Fibroblast of gingiva (primary cell): ENCODE results near the gene PDS5A.
"Not testable (repeated sequence)": the region's sequence is repeated elsewhere in the genome, so short reads cannot be mapped to it uniquely, and the experiment has no call there.

Source experiments
- DNase-seq: peaks from one replicate; pipeline ENCODE4 v3.0.0-alpha.2; 2011; ENCODE audit warnings: low read depth

PDS5A gene

DNA sequence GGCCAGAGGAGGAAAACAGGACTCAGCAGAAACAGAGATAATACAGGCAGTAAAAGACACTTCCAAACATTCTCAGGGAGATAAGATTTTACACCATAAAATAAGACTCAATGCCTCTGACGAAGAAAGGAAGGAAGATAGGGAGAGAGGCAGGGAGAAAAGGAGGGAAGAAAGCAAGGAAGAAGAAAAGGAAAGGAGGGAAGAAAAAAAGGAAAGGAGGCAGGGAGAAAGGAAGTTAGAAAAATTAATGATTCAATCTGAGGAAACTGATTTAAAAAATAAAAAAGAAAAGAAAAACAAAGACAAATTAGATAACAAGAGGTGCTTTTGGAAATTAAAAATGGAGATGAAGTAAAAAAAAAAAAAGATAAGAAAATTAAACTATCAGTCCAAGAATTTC is 72.1 kb downstream of the PDS5A start:
- no peak for DNase-seq

DNA sequence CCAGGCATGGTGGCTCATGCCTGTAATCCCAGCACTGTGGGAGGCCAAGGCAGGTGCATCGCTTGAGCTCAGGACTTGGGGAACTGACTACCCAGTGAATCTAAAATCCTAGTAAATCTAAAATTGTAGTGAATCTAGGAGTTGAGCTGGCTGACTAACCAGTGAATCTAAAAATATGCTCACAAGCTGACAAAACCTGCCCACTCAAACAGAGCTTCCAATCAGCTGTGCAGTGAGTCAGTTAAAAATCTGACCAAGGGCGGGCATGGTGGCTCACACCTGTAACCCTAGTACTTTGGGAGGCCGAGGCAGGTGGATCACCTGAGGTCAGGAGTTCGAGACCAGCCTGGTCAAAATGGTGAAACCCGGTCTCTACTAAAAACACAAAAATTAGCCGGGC is 72.7 kb downstream of the PDS5A start:
- DNase-seq: not testable (repeated sequence)

DNA sequence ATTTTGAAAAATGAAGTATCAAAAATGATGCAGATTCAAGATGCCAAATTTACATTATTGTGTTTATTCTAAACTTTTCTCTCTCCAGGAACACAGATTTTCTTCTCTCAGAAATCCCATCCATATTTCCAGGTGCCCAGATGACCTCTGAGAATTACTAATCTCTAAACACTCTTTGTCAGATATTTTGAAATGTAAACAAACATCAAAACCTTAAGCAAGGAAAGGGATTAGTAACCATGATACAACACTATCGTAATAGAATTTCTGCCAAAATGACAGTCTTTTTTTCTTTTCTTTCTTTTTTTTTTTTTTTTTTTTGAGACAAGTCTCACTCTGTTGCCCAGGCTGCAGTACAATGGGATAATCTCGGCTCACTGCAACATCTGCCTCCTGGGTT is 76.7 kb downstream of the PDS5A start:
- no peak for DNase-seq

DNA sequence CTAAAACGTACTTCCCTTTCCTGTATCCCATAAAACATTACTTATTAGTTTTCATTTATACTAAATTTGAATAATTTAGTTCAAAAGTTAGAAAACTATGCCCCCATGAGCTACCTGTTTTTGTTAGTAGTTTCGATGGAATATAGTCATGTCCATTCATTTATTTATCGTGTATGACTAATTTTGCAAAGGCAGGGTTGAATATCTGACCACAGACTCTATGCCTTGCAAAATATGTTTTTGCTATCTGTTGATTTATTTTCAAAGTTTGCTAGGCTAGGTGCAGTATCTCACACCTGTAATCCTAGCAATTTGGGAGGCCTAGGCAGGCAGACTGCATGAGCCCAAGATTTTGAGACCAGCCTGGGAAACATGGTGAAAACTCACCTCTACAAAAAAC is 78.4 kb downstream of the PDS5A start:
- DNase-seq: no peak

DNA sequence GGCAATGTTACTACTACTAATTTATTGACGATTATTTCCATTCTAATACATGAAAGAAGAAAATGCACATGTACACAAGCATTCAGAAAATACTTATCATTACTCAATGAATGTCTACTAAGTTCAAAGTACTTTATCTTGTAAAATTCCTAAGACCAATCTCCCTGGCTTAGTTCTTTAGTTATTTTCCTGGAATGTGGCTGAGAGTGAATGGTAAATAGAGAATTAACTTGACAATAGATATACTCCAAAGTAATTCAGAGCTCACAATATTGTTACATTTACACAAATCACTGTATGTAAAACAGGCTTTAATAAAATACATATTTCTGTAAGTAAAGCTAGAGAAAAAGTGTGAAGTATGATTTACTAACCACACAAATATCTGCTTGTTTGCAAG is 79.7 kb downstream of the PDS5A start:
- DNase-seq: no peak

DNA sequence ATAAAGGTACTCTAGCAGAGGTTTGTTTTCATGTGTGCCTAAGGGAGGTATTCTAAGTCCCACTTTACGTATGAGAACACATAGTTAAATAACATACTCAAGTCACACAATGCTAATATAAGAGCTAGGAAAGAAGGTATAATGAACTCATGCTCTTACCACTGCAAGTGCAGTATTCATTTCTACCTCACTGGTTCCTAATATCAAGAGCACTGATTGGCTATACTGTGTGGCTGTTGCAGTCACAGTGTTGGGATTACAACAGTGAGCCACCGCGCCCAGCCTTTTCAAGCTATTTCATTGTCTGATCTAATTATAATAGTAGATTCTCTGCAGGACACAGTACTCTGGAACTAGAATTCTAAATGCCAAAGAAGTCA is 84.0 kb downstream of the PDS5A start:
- no peak for DNase-seq

DNA sequence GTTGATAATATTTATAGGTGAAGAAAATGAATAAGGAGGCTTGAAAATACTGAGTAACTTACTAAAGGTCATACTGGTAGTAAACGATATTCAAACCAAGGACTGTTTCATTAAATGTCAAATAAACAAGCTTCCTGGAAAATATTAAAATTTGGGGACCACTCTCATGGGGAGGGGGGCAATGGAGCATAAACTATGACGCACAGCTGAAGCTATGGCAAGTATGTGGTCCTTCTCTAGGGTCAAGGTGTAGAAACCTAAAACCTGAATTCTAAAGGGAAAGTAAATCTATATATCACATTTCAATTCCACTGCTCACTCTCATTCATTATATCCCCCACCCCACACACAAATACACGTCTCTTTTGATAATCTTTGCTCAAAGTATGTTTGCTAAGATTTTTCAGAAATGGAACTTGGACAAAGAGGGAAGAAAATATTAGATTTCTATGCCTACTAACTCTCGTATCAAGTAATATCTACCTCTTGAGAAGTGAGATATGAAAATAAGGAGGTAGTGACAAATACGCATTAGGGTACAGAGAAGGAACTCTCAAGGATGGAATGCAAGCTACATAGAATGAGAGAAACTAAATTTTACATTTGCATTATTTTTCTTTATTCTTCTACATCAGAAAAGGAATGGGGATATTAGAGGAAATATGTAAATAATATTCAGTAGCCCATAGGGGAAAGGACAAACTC is 84.6 kb downstream of the PDS5A start:
- DNase-seq: no peak

DNA sequence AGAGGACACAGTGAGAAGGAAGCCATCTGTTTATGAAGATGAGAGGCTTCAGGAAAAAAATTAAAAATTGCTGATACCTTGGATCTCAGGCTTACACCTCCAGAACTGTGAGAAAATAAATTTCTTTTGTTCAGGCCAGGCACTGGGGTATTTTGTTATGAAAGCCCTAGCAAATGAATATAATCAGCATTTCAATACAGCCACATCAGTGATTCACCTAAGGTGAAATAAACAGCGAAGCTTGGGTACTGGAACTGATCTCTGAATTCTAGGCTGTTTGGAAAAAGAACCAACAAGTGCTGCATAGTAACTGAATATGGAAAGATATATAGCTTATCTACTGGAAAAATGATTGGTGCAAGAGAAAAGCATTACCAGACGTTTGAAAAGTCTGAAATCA is 88.5 kb downstream of the PDS5A start:
- no peak for DNase-seq

DNA sequence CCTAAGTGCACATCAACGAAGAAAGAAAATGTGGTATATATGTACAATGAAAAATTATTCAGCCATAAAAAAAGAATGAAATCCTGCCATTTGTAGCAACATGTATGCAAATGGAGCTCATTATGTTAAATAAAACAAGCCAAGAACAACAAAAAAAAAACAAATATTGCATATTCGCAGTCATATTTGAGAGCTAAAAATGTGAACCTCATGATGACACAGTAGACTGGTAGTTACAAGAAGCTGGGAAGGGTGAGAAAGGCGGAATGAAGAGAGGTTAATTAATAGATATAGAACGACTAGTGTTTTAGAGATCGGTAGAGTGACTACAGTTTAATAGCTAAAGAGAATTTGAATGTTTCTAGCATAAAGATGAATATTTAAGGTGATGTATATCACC is 89.2 kb downstream of the PDS5A start:
- no peak for DNase-seq

DNA sequence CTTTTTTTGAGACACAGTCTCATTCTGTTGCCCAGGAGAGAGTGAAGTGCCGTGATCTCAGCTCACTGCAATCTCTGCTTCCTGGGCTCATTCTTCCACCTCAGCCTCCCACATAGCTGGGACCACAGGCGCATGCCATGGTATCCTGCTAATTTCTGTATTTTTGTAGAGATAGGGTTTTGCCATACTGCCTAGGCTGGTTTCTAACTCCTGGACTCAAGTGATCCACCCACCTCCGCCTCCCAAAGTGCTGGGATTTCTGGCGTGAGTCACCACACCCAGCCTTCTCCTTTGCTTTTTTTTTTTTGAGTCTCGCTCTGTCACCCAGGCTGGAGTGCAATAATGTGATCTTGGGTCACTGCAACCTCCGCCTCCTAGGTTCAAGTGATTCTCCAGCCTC is 94.1 kb downstream of the PDS5A start:
- no peak for DNase-seq

DNA sequence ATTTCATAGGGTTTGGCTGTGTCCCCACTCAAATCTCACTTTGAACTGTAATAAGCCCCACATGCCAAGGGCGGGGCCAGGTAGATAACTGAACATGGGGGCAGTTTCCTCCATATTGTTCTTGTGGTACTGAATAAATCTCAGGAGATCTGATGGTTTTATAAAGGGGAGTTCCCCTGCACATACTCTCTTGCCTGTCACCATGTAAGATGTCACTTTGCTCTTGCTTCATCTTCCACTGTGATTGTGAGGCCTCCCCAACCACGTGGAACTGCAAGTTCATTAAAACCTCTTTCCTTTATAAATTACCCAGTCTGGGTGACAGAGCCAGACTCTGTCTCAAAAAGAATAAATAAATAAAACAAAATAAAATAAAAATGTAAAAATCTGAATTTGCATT is 95.9 kb downstream of the PDS5A start:
- no peak for DNase-seq

DNA sequence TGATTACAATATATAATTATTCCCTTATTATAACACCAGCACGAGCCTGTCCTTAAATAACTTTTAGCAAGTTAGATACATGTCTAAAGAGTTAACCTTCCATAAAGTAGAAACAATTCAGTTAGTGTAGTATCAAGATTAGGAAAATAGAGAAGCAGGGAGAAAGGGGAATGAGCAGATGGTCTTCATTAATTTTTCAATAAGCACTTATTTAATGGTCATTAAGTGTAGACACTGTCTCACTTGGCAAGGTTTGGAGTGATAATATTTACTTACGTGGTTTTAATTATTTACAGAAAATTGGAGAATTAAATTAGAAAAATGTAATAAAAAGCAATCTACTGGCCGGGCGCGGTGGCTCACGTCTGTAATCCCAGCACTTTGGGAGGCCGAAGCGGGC is 99.7 kb downstream of the PDS5A start:
- DNase-seq: no peak

DNA sequence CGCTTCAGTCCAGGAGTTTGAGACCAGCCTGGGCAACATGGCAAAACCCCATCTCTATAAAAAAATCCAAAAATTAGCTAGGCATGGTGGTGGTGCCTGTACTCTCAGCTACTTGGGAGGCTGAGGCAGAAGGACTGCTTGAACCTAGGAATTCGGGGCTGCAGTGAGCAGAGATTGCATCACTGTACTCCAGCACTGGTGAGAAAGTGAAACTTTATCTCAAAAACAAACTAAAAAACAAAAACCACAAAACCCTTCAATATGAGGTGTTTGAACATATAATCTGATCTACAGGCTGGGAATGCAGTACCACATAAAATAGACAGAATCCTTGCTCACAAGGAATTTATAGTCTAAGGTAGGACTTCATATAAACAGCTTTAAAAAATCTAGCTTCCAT is 103.9 kb downstream of the PDS5A start:
- DNase-seq: peak; percentile 4

DNA sequence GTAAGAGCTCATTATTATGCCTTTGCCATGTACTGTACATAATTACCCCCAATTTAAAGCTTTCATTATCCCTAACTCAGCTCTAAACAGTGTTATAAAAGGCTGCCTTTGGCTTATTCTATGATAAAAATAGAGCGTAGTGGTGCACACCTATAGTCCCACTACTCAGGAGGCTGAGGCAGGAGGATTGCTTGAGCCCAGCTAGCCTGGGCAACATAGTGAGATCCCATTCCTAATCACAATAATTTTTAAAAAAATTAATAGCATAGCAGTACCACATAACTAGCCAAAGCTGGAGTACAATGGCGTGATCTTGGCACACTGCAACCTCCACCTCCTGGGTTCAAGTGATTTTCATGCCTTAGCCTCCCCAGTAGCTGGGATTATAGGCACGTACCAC is 112.4 kb downstream of the PDS5A start:
- DNase-seq: no peak

DNA sequence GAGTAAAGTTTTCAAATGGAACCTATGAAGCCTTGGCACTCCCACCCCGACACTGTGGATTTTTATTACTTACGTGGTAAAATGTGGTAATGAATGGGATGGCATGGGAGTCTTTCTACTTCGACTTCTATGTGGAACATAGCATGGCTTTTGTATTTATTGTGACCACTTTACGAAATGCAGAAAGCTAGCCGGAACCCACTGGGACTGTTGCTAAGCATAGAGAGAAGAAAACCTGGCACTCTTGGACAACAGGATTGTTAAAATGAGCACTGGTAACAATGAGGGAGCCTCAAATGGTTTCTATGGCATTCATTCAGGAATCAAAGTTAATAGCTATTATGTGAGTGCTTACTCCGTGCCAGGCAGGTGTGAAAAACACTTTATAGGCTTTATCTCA is 113.3 kb downstream of the PDS5A start:
- no peak for DNase-seq

DNA sequence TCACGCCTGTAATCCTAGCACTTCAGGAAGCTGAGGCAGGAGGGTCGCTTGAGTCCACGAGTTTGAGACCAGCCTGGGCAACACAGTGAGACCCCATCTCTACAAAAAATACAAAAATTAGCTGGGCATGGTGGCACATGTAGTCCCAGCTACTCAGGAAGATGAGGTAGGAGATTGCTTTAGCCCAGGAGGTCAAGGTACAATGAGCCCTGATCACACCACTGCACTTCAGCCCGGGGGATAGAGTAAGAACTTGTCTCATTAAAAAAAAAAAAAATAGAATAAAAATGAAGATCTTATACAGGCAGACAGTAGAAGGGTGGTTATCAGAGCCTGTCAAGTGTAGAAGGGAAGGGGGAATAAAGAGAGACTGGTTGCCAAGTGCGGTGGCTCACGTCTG is 116.9 kb downstream of the PDS5A start:
- no peak for DNase-seq

DNA sequence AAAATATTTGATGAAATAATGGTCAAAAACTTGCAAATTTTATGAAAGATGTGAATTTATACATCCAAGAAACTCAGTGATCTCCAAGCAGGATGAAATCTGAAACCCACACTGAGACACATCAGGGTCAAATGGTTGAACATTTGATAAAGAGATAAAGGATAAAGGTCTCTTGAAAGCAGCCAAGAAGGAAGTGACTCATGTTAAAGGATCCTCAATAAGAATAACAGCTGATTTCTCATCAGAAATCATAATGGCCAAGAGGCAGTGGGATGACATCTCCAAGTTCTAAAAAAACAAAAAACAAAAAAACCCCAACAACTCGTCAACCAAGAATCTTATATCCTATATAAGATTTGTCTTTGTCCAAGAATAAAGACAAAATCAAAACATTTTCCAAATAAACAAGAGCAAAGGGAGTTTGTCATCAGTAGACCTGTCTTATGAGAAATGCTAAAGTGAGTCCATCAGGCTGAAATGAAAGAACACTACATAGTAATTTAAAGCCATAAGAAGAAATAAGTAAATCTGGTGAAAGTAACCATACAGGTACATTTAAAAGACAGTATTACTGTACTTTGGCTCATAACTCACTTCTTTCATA is 121.7 kb downstream of the PDS5A start:
- DNase-seq: no peak

DNA sequence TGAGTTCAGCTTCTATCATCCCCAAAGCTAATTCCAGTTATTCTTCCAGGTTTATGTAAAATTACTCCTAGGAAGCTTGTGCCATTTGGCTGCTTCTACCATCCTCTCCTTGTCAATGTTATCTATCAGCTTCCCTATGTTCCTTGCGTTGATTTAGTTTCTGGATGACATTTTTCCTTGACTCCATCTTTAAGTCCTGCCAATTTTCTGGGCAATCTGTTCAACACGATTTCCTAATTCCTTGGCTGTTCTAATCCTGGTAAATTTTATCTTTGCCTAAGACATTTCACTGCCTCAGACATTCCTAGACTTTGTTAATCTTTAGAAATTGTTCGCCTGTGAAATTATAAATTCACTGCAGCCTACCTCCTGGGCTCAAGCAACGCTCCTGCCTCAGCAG is 125.1 kb downstream of the PDS5A start:
- DNase-seq: no peak

DNA sequence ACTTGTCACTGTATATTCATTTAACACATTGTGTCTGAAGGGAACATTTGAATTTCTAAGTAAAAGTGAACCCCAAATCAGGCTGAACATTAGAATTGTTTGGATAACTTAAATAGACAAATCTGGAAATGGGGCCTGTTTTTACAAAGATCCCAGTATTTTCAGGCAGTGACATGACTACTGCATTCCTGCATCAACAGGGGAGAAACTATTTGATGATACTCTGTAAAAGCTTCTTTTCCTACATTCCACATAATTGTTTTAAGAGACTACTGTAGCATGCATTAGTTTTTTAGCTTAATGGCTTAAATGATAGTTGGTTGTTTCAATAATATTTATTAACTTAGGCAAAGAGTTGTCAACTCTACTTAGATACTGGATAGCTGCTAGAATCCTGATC is 127.0 kb downstream of the PDS5A start:
- DNase-seq: no peak

DNA sequence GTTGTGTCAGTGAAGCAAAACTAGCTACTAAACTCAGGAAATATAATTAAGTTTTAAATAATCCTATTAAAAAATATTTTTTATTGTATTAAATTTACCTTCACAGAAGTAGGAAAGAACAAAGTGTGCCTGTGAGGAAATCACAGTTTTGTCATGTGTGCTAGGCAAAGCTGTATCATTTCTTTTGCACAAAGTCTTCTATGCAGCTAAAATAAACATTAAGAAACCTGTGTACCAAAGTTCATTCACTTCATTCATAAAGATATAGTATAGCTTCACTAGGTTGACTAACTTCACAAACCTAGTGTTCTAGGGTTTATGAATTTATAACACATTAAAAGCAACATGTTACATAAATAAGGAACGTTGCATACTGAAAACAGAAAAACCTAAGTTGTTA is 131.0 kb downstream of the PDS5A start:
- DNase-seq: no peak

DNA sequence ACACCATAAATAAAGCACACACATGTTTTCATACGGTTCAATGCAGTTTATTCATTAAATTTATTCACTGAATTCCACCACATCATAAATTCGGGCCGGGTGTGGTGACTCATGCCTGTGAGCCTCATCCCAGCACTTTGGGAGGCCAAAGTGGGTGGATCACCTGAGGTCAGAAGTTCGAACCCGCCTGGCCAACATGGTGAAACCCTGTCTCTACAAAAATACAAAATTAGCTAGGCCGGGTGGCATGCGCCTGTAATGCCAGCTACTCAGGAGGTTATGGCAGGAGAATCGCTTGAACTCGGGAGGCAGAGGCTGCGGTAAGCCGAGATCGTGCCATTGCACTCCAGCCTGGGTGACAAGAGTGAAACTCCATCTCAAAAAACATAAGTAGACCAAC is 131.6 kb downstream of the PDS5A start:
- DNase-seq: peak; percentile 9

DNA sequence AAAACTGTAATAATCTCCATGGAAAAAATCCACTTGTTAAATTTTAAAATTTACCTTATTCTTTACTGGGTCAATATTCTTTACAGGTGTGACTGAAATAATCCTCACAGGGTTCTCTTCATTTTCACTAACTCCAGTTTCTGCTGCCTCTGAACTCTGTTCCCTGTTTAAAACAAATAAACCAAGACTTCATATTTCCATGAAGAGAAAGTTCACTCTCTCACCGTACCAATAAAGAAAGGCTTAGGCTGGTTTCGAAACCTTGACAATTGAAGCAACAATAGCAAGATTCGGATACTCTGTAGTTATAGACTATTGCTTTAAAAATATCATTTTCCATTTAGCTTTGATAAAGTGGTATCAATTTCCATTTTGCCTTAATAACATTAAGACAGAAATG is 135.8 kb downstream of the PDS5A start:
- no peak for DNase-seq

DNA sequence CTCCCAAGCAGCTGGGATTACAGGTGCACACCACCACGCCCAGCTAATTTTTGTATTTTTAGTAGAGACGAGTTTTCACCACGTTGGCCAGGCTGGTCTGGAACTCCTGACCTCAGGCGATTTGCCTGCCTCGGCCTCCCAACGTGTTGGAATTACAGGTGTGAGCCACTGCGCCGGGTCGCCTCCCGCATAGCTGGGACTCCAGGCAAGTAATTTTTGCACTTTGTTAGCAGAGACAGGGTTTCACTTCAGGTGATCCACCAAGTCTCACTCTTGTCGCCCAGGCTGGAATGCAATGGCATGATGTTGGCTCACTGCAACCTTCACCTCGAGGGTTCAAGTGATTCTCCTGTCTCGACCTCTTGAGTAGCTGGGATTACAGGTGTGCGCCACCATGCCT is 137.2 kb downstream of the PDS5A start:
- not testable (repeated sequence) for DNase-seq

DNA sequence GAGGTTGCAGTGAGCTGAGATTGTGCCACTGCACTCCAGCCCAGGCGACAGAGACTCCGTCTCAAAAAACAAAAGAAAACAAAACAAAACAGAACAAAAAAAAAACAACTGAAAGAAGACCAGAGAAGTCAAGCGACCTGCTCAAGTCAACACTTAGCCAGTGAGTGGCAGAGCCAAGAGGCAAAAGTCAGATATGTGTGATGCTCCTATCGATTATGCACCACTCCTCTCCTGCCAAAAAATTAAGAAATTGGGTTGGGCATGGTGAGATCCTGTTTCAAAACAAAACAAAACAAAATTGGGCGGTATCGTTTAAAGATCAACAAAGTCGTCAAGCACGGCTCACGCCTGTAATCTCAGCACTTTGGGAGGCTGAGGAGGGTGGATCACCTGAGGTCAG is 137.7 kb downstream of the PDS5A start:
- DNase-seq: no peak
